ENCODE data around the gene ENAH.

The ENAH gene

GRCh38 chr1:225504776-225505175 is 148.1 kb downstream of the ENAH start:
- TF ChIP-seq, protein P1, sequence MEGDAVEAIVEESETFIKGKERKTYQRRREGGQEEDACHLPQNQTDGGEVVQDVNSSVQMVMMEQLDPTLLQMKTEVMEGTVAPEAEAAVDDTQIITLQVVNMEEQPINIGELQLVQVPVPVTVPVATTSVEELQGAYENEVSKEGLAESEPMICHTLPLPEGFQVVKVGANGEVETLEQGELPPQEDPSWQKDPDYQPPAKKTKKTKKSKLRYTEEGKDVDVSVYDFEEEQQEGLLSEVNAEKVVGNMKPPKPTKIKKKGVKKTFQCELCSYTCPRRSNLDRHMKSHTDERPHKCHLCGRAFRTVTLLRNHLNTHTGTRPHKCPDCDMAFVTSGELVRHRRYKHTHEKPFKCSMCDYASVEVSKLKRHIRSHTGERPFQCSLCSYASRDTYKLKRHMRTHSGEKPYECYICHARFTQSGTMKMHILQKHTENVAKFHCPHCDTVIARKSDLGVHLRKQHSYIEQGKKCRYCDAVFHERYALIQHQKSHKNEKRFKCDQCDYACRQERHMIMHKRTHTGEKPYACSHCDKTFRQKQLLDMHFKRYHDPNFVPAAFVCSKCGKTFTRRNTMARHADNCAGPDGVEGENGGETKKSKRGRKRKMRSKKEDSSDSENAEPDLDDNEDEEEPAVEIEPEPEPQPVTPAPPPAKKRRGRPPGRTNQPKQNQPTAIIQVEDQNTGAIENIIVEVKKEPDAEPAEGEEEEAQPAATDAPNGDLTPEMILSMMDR (conservative IDR thresholded peaks at IDR 0.05; ENCODE audit: low read depth, low read length) = no peak
- Histone ChIP-seq H3K36me3 (ENCODE audit: insufficient read depth) (no peaks in the 10 kb centered on the region), H3K4me2 (no peak overlapping the region)

DNA sequence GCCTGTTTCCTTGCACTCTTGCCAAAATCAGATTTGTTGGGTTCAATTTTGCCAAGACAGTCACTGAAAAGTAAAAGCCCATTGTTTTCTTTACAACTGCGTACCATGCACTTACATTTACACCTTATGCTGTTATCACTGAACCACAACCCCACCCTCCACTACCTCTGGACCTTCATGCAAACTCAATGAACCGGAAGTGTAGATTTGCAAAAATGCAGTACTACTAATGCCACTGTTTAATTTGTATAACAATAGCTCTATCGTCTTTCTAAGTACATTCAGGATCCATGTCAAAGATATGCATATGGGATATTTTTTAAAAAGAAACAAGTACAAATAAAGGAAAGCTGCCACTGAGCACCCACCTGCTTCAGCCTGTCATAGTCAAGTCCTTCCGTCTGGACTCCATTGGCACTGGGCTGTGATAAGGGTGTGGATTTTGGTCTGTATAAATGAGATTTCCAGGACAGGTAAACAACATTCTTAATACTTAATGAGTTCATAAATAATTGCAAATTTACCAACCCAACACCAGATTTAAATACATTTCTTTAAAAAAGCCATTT is 152.2 kb downstream of the ENAH start:
- no peak overlapping the region for H3K9ac ChIP-seq
- no peaks in the 10 kb centered on the region for H3K79me2 ChIP-seq (ENCODE audit: insufficient read depth, low read depth)
- no peaks in the 10 kb centered on the region for H3K4me1 ChIP-seq (ENCODE audit: low read depth, poor library complexity, severe bottlenecking)
- H3K4me2 ChIP-seq = no peak overlapping the region
- no peak overlapping the region for H3K4me3 ChIP-seq (IDR thresholded peaks at IDR 0.05; ENCODE audit: insufficient read depth, low read depth, low read length)
- H3K27me3 ChIP-seq (ENCODE audit: insufficient read depth, low read depth) = no peaks in the 10 kb centered on the region
- H2AFZ ChIP-seq (ENCODE audit: low read depth) = no peak overlapping the region
- no peak overlapping the region for H3K27ac ChIP-seq
- TF ChIP-seq, protein P1 (conservative IDR thresholded peaks at IDR 0.05; ENCODE audit: low read depth, low read length) = no peak
- H4K20me1 ChIP-seq (ENCODE audit: insufficient read depth) = no peaks in the 10 kb centered on the region
- no peaks in the 10 kb centered on the region for H3K36me3 ChIP-seq (ENCODE audit: insufficient read depth)

More at GRCh38 chr1:225504776-225505175, 148.1 kb downstream of the ENAH start:
- Histone ChIP-seq H2AFZ (ENCODE audit: low read depth) (no peak overlapping the region), H4K20me1 (ENCODE audit: insufficient read depth) (no peaks in the 10 kb centered on the region), H3K4me3 (IDR thresholded peaks at IDR 0.05; ENCODE audit: insufficient read depth, low read depth, low read length) (no peak overlapping the region), H3K27ac (no peak overlapping the region), H3K4me1 (ENCODE audit: low read depth, poor library complexity, severe bottlenecking) (no peaks in the 10 kb centered on the region), H3K27me3 (ENCODE audit: insufficient read depth, low read depth) (no peaks in the 10 kb centered on the region), H3K9ac (no peak overlapping the region), H3K79me2 (ENCODE audit: insufficient read depth, low read depth) (no peaks in the 10 kb centered on the region)

- no peak overlapping the region for H3K4me3 ChIP-seq (IDR thresholded peaks at IDR 0.05; ENCODE audit: insufficient read depth, low read depth, low read length)
- H3K9ac ChIP-seq = no peak overlapping the region
- no peaks in the 10 kb centered on the region for H3K36me3 ChIP-seq (ENCODE audit: insufficient read depth)
- H2AFZ ChIP-seq (ENCODE audit: low read depth) = no peak overlapping the region
- no peaks in the 10 kb centered on the region for H3K79me2 ChIP-seq (ENCODE audit: insufficient read depth, low read depth)
- no peaks in the 10 kb centered on the region for H4K20me1 ChIP-seq (ENCODE audit: insufficient read depth)
- H3K4me1 ChIP-seq (ENCODE audit: low read depth, poor library complexity, severe bottlenecking) = no peaks in the 10 kb centered on the region
- H3K27ac ChIP-seq = no peak overlapping the region
- H3K4me2 ChIP-seq = no peak overlapping the region
- TF ChIP-seq, protein P1 (conservative IDR thresholded peaks at IDR 0.05; ENCODE audit: low read depth, low read length) = no peak
- no peaks in the 10 kb centered on the region for H3K27me3 ChIP-seq (ENCODE audit: insufficient read depth, low read depth)
Observed at GRCh38 chr1:225498549-225499136, 154.3 kb downstream of the ENAH start.

DNA sequence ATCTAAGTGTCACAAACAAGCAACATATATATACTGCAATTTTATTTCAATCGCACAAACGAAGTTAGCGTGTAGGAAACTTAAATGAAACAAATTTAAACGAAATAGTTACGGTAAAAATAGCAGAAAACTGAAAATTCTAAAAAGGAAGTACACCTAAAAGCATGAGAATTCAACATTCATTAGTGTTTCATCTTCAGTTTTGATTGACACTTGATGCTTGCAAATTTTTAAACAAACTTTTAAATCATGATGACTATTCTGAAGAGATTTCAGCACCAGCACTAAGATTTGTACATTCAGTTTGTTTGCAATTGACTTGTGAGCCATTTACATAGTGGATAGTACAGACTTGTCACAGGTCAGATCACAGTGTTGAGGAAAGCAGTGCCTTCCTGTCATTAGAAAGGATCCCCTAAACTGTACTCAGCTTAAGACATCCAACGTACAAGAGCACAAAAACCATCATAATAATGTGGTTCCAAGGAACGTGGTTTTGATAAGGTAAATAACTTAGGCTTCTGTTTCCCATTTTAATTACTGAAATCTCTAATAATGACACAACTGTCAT is 158.0 kb downstream of the ENAH start:
- Histone ChIP-seq H2AFZ (ENCODE audit: low read depth) (no peak overlapping the region), H4K20me1 (ENCODE audit: insufficient read depth) (no peaks in the 10 kb centered on the region), H3K4me3 (IDR thresholded peaks at IDR 0.05; ENCODE audit: insufficient read depth, low read depth, low read length) (no peak overlapping the region), H3K79me2 (ENCODE audit: insufficient read depth, low read depth) (no peaks in the 10 kb centered on the region), H3K36me3 (ENCODE audit: insufficient read depth) (no peaks in the 10 kb centered on the region), H3K27me3 (ENCODE audit: insufficient read depth, low read depth) (no peaks in the 10 kb centered on the region), H3K9ac (no peak overlapping the region), H3K4me2 (no peak overlapping the region), H3K27ac (no peak overlapping the region), H3K4me1 (ENCODE audit: low read depth, poor library complexity, severe bottlenecking) (no peaks in the 10 kb centered on the region)
- TF ChIP-seq, protein P1 (conservative IDR thresholded peaks at IDR 0.05; ENCODE audit: low read depth, low read length) = no peak

All from KMS-11 (cell line).